Vagina (tissue), 2 donors: ENCODE data around the gene STIMATE. TPM values are rescaled to one million over a fixed set of nuclear protein-coding genes. Genes with fewer than 3 reads are reported as not detected.

Source experiments
- DNase-seq, 2 donors: peaks; one replicate each; pipeline ENCODE4 v3.0.0-alpha.2; 2017; ENCODE audit errors: extremely low spot score in 2 of 2
- H3K27ac ChIP-seq: fragments of 200-600 bp; sonication (generic); one replicate; pipeline ENCODE4 v1.5.1; 2019
- H3K27me3 ChIP-seq: fragments of 200-600 bp; sonication (generic); one replicate; pipeline ENCODE4 v1.5.1; 2019
- H3K36me3 ChIP-seq, 2 donors: fragments of 200-600 bp; sonication (generic); one replicate each; pipeline ENCODE4 v1.5.1; 2017 to 2019
- H3K4me1 ChIP-seq: fragments of 200-600 bp; sonication (generic); one replicate; pipeline ENCODE4 v1.5.1; 2019
- H3K4me3 ChIP-seq, 2 donors: fragments of 200-600 bp; sonication (generic); 1 replicate in 1 of 2; 2 replicates in 1 of 2; pipeline ENCODE4 v1.5.1; 2016 to 2019
- H3K9me3 ChIP-seq: fragments of 200-600 bp; sonication (generic); one replicate; pipeline ENCODE4 v1.5.1; 2019
- POLR2A ChIP-seq, 2 donors: fragments of 450-650 bp; IDR thresholded peaks; one replicate each; pipeline ENCODE4 v1.6.1; 2017; ENCODE audit warnings: antibody characterized with exemption in 2 of 2, mild to moderate bottlenecking in 2 of 2, moderate library complexity in 2 of 2
- POLR2AphosphoS5 ChIP-seq, 2 donors: sonication (generic); formaldehyde crosslinking; IDR thresholded peaks; one replicate each; pipeline ENCODE4 v1.9.0; 2017; ENCODE audit warnings: antibody characterized with exemption in 2 of 2, mild to moderate bottlenecking in 2 of 2, low read depth in 1 of 2; ENCODE audit not compliant: insufficient read depth in 1 of 2
- intact Hi-C: fragments of 100-400 bp; cut with DNase I; formaldehyde crosslinking; loops from one replicate; pipeline ENCODE4 v1.15.1; 2023
- total RNA-seq: library from RNA; depleted of rRNA; stranded (reverse); fragments of >200 nt; gene quantifications from one replicate; pipeline ENCODE4 v1.2.3, GENCODE V29; 2016
- TF ChIP-seq, protein P1 (sequence below), 3 experiments: fragments of 450-650 bp in 2 of 3; fragments of 200-600 bp in 1 of 3; sonication (generic) in 1 of 3; IDR thresholded peaks; one replicate each; pipeline ENCODE4 v1.5.1; 2017 to 2019; ENCODE audit warnings: antibody characterized with exemption in 3 of 3, mild to moderate bottlenecking in 2 of 3, moderate library complexity in 2 of 3

Gene STIMATE
- total RNA-seq, 1 donor from 2014 or later: 12.5 TPM

DNA sequence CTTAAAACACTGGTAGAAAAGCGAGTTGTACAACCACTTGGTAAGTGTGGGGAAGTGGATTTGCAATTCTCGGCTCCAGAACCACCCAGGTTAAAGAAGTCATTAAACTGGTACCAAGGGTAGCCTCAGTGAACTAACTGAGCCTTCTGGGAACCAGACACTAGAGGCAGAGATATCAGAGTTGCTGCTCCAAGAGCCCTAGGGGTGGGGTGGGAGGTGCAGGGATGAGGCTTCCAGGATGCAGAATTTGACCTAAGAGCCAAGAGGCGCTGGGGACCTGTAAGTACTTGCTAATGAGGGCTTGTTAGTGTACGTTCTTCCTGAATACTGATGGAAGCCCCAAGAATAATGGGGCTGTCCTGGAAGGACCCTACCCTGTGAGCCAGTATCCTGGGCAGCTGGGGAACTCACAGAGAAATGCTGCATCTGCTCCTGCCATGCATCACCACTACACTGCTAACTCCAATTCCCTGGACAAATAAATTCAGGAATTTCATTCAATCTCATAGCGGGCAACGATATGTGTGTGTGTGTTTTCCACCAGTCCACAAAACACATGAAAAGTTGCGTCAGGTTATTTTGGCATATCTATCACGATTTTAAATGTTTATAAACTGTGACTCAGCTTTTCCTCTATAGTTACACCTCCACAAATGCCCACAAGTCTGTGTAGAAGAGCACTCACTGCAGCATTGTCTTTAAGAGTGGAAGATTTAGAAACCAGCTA, 23.8 kb downstream of the STIMATE start:
- no peak for DNase-seq
- Histone ChIP-seq H3K4me3 (no peak overlapping the region), H3K36me3 (no peaks in the 10 kb centered on the region), H3K27me3 (no peaks in the 10 kb centered on the region), H3K27ac (no peak overlapping the region), H3K9me3 (no peaks in the 10 kb centered on the region), H3K4me1 (peaks cover 7% of the 10 kb centered on the region)
- intact Hi-C loops: no loop called here
- TF ChIP-seq POLR2A (IDR thresholded peaks at IDR 0.05) (no peak), POLR2AphosphoS5 (IDR thresholded peaks at IDR 0.05; ENCODE audit: insufficient read depth in 1 of 2, low read depth in 1 of 2) (no peak)
- TF ChIP-seq, protein P1, sequence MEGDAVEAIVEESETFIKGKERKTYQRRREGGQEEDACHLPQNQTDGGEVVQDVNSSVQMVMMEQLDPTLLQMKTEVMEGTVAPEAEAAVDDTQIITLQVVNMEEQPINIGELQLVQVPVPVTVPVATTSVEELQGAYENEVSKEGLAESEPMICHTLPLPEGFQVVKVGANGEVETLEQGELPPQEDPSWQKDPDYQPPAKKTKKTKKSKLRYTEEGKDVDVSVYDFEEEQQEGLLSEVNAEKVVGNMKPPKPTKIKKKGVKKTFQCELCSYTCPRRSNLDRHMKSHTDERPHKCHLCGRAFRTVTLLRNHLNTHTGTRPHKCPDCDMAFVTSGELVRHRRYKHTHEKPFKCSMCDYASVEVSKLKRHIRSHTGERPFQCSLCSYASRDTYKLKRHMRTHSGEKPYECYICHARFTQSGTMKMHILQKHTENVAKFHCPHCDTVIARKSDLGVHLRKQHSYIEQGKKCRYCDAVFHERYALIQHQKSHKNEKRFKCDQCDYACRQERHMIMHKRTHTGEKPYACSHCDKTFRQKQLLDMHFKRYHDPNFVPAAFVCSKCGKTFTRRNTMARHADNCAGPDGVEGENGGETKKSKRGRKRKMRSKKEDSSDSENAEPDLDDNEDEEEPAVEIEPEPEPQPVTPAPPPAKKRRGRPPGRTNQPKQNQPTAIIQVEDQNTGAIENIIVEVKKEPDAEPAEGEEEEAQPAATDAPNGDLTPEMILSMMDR (IDR thresholded peaks at IDR 0.05): no peak

DNA sequence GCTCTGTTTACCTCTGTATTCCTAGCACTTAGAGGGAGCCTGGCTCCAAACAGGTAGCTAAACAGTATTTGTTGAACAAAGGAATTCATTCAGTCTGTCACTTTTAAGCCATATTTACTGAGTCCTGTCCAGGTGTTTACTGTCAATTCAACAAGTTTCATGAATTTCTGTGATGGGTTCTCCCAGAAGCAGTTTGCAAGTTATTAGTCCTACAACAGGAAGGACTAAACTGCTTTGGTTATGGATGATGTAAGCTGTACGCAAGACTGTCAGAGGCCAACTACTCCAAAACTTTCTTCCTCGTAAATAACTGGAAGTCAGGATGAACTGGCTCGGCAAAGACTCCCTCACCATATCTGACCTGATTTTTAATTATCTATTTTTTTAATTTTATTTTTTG, 25.1 kb downstream of the STIMATE start:
- Histone ChIP-seq H3K9me3 (no peaks in the 10 kb centered on the region), H3K27ac (no peak overlapping the region), H3K4me1 (peaks cover 7% of the 10 kb centered on the region), H3K36me3 (no peaks in the 10 kb centered on the region), H3K4me3 (no peak overlapping the region), H3K27me3 (no peaks in the 10 kb centered on the region)
- no peak for DNase-seq
- TF ChIP-seq POLR2AphosphoS5 (IDR thresholded peaks at IDR 0.05; ENCODE audit: insufficient read depth in 1 of 2, low read depth in 1 of 2): no peak
- TF ChIP-seq, protein P1 (IDR thresholded peaks at IDR 0.05): no peak
- no peak for TF ChIP-seq POLR2A (IDR thresholded peaks at IDR 0.05)
- intact Hi-C loops: no loop called here

DNA sequence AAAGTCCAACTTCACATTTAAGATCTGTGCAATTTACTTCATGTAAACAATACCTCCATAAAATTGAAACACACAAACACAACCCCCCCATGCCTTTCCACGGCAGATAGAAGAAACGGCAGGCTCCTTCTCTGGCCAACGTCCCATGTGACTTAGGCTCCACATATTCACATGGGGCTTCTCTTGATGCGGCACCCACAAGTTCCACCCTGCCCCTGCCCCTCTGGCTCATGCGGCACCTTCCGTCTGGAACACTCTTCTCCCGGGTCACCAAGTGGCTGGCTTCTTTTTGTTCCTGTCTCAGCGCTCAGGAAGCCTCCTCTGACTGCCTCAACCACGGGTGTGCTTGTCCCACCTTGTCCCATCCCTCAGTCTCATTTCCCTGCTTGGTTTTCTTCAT, 25.6 kb downstream of the STIMATE start:
- intact Hi-C loops: no loop called here
- no peak for TF ChIP-seq POLR2AphosphoS5 (IDR thresholded peaks at IDR 0.05; ENCODE audit: insufficient read depth in 1 of 2, low read depth in 1 of 2)
- TF ChIP-seq POLR2A (IDR thresholded peaks at IDR 0.05): no peak
- TF ChIP-seq, protein P1 (IDR thresholded peaks at IDR 0.05): no peak
- no peak for DNase-seq
- no peak overlapping the region for H3K4me3 ChIP-seq
- H3K4me1 ChIP-seq: peaks cover 7% of the 10 kb centered on the region
- no peaks in the 10 kb centered on the region for H3K27me3 ChIP-seq
- no peaks in the 10 kb centered on the region for H3K9me3 ChIP-seq
- no peak overlapping the region for H3K27ac ChIP-seq
- H3K36me3 ChIP-seq: no peaks in the 10 kb centered on the region

DNA sequence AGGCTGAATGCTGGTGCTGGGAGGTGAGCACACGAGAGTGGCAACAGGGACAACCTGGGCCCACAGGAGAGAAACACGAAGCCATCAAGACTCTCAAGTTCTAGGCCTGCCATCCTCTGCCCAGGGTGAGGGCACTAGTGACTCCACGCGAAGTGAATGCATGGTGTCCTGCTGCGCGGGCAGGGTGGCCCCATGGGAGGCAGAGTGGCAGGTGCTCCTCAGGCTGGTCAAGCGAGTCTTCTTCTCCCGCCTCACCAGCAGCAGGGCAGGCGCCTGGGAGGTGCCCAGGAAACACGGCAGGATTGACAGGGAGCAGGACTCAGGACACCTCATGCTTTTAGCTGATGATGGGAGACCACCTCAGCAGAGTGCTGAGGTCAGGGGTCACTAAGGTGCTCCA, 26.9 kb downstream of the STIMATE start:
- Histone ChIP-seq H3K4me3 (no peak overlapping the region), H3K36me3 (no peaks in the 10 kb centered on the region), H3K27me3 (no peaks in the 10 kb centered on the region), H3K4me1 (peaks cover 7% of the 10 kb centered on the region), H3K27ac (no peak overlapping the region), H3K9me3 (no peaks in the 10 kb centered on the region)
- TF ChIP-seq, protein P1 (IDR thresholded peaks at IDR 0.05): no peak
- no peak for TF ChIP-seq POLR2A (IDR thresholded peaks at IDR 0.05)
- TF ChIP-seq POLR2AphosphoS5 (IDR thresholded peaks at IDR 0.05; ENCODE audit: insufficient read depth in 1 of 2, low read depth in 1 of 2): no peak
- intact Hi-C loops: no loop called here
- DNase-seq: no peak

DNA sequence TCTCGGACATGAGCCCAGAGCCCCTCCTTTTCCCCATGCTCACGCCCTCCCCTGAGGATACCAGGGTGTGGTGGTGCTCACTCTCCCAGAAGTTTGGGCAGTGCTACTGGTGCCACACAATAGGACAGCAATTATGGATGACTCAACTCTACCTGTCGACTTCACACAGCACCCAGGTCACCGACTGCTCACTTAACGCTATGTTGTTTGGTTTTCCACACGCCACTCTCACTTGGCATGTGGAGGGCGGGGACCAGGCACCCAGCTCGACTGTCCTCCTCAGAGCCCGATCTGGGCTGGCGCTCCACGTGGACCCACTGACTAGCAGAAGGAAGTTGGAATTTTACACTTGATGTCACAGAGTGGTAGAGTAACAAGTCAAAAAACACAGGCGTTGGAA, 30.9 kb downstream of the STIMATE start:
- no peak overlapping the region for H3K27ac ChIP-seq
- no peaks in the 10 kb centered on the region for H3K27me3 ChIP-seq
- H3K36me3 ChIP-seq: no peaks in the 10 kb centered on the region
- no peaks in the 10 kb centered on the region for H3K4me1 ChIP-seq
- no peak overlapping the region for H3K4me3 ChIP-seq
- intact Hi-C loops: no loop called here
- H3K9me3 ChIP-seq: no peaks in the 10 kb centered on the region
- no peak for DNase-seq
- TF ChIP-seq, protein P1 (IDR thresholded peaks at IDR 0.05): no peak
- no peak for TF ChIP-seq POLR2AphosphoS5 (IDR thresholded peaks at IDR 0.05; ENCODE audit: insufficient read depth in 1 of 2, low read depth in 1 of 2)
- TF ChIP-seq POLR2A (IDR thresholded peaks at IDR 0.05): no peak
